Heart left ventricle (tissue), 16 donors: ENCODE measurements around the gene NGLY1. TPM values are rescaled to one million over a fixed set of nuclear protein-coding genes. Genes with fewer than 3 reads are reported as not detected.

Experiments used
- ATAC-seq, 4 donors: fragments of 200-7000 bp; cut with Tn5 transposase; one replicate each; pipeline ENCODE4 v1.9.1; 2020 to 2022; ENCODE audit warnings: moderate library complexity in 4 of 4, mild to moderate bottlenecking in 3 of 4, moderate number of reproducible peaks in 1 of 4
- DNase-seq, 5 donors: peaks; one replicate each; pipeline ENCODE4 v3.0.0-alpha.2; 2020
- H3K27ac ChIP-seq, 12 donors: fragments of 200-600 bp; sonication (generic) in 4 of 12; one replicate each; pipeline versions ENCODE4 v1.5.0 to v1.8.0; 2016 to 2022; ENCODE audit warnings: mild to moderate bottlenecking in 2 of 12
- H3K27me3 ChIP-seq, 9 donors: fragments of 200-600 bp; sonication (generic) in 2 of 9; one replicate each; pipeline versions ENCODE4 v1.5.1 to v1.8.0; 2016 to 2022; ENCODE audit warnings: mild to moderate bottlenecking in 3 of 9
- H3K36me3 ChIP-seq, 9 donors: fragments of 200-600 bp; sonication (generic) in 2 of 9; one replicate each; pipeline versions ENCODE4 v1.5.0 to v1.8.0; 2018 to 2022; ENCODE audit warnings: mild to moderate bottlenecking in 2 of 9
- H3K4me1 ChIP-seq, 12 donors: fragments of 200-600 bp; sonication (generic) in 4 of 12; one replicate each; pipeline versions ENCODE4 v1.5.0 to v1.8.0; 2016 to 2022; ENCODE audit warnings: mild to moderate bottlenecking in 3 of 12
- H3K4me3 ChIP-seq, 12 donors: fragments of 200-600 bp; sonication (generic) in 4 of 12; one replicate each; pipeline versions ENCODE4 v1.5.0 to v1.8.0; 2017 to 2022; ENCODE audit warnings: mild to moderate bottlenecking in 9 of 12, moderate library complexity in 4 of 12
- H3K9me3 ChIP-seq, 12 donors: fragments of 200-600 bp; sonication (generic) in 4 of 12; one replicate each; pipeline versions ENCODE4 v1.5.0 to v1.8.0; 2016 to 2022; ENCODE audit warnings: mild to moderate bottlenecking in 1 of 12
- CTCF ChIP-seq, 12 donors: fragments of 200-600 bp; sonication (generic) in 4 of 12; IDR thresholded peaks; one replicate each; pipeline versions ENCODE4 v1.5.0 to v1.8.0; 2018 to 2022; ENCODE audit warnings: antibody characterized with exemption in 12 of 12, mild to moderate bottlenecking in 5 of 12
- POLR2A ChIP-seq, 2 donors: fragments of 450-650 bp; IDR thresholded peaks; one replicate each; pipeline ENCODE4 v1.6.1; 2017; ENCODE audit warnings: antibody characterized with exemption in 2 of 2, mild to moderate bottlenecking in 2 of 2, moderate library complexity in 2 of 2
- WGBS, 4 donors: extraction: QIAGEN DNeasy Blood & Tissue Kit in 2 of 4; methylation state at CpG; one replicate each; pipeline versions ENCODE4 v1.1.5 to v1.1.7; 2013 to 2018; 5-methylcytosine and 5-hydroxymethylcytosine counted together
- intact Hi-C, 10 donors: fragments of 100-400 bp; cut with DNase I; formaldehyde crosslinking; loops; one replicate each; pipeline versions ENCODE4 v1.11.1 to v1.14.2; 2022
- polyA plus RNA-seq, 2 donors: library from polyadenylated mRNA; stranded (reverse); fragments of 200-250 nt; gene quantifications; one replicate each; pipeline ENCODE4 v1.2.3, GENCODE V29; 2013
- total RNA-seq, 9 donors: library from RNA; depleted of rRNA in 2 of 9; stranded (reverse); fragments of >200 nt in 2 of 9; fragmentation: NEBNext Ultra II Directional in 3 of 9; extraction: Animal tissue kit (Norgen Biotek cat#: 25700) in 3 of 9; gene quantifications; one replicate each; pipeline versions ENCODE4 v1.1.0 to v1.2.4, GENCODE V29; 2016 to 2023
- donor health status: ischemic (EF 13 %, LVEDD 7.1; RV severe dilation, severe dysfunction).
- donor health status: healthy with polysubstance abuse.
- donor health status: DM: no; HTN: yes; CAD: no.
- donor health status: DM: no; HTN: no; CAD: no.
- donor health status: ischemic (EF 25% LVEDD 6.9; RV normal size, moderate dysfunction).
- donor health status: ischemic (EF 25% LVEDD 5.7; RV mildly dilated, moderate dysfunction).
- donor health status: healthy.
- donor health status: DM: yes; HTN: yes; CAD: no.
- donor health status: ischemic (EF 35%, LVEDD 5.7; RV mildly dilated, moderate dysfunction).
- donor health status: nonischemic (EF 11% LVEDD 7.7; RV severe dilation, severe dysfunction).
- donor health status: DM: yes; HTN: yes; CAD: no.
- donor health status: PGD.
- donor health status: ischemic (EF 29% LVEDD 5.4; RV normal size, mild dysfunction).
- donor health status: nonischemic (EF 23%, LVEDD 6.1; RV moderate dilation, normal function).

NGLY1 gene
- total and polyA plus RNA-seq, 11 donors, result 18.5 to 41.0 (median 31.0) TPM

GRCh38 chr3:25747033-25747432 is 36.2 kb downstream of the NGLY1 start:
- no peak for DNase-seq
- intact Hi-C loops, result no loop called here
- Histone ChIP-seq H3K4me1 (peaks cover 0 to 21% (median 0%) of the 10 kb centered on the region in 12 donors), H3K36me3 (peaks cover 0 to 87% (median 47%) of the 10 kb centered on the region in 9 donors), H3K9me3 (peaks cover 0 to 8% (median 0%) of the 10 kb centered on the region in 12 donors), H3K27me3 (no peaks in the 10 kb centered on the region), H3K4me3 (no peak overlapping the region), H3K27ac (no peak overlapping the region)
- TF ChIP-seq CTCF (IDR thresholded peaks at IDR 0.05) (no peak), POLR2A (IDR thresholded peaks at IDR 0.05) (no peak)
- no peak for ATAC-seq

- Histone ChIP-seq H3K27me3 (no peaks in the 10 kb centered on the region), H3K27ac (no peak overlapping the region), H3K4me1 (peaks cover 0 to 18% (median 0%) of the 10 kb centered on the region in 12 donors), H3K4me3 (no peak overlapping the region), H3K9me3 (peaks cover 0 to 8% (median 0%) of the 10 kb centered on the region in 12 donors), H3K36me3 (peaks cover 0 to 75% (median 34%) of the 10 kb centered on the region in 9 donors)
- WGBS, 4 donors, result 96 to 100% (median 98%) methylated on average over 3 of the region's 3 CpGs
- ATAC-seq (no peak), DNase-seq (no peak)
- intact Hi-C loops, result no loop called here
- no peak for TF ChIP-seq CTCF (IDR thresholded peaks at IDR 0.05)
Measured at GRCh38 chr3:25744470-25744869, 38.8 kb downstream of the NGLY1 start.

- H3K27me3 ChIP-seq, result no peaks in the 10 kb centered on the region
- intact Hi-C loops, result no loop called here
- H3K9me3 ChIP-seq, result no peaks in the 10 kb centered on the region
- no peak overlapping the region for H3K4me3 ChIP-seq
- DNase-seq (no peak), ATAC-seq (no peak)
- H3K4me1 ChIP-seq, result no peaks in the 10 kb centered on the region
- H3K27ac ChIP-seq, result no peak overlapping the region
- H3K36me3 ChIP-seq, result peaks cover 0 to 78% (median 60%) of the 10 kb centered on the region in 9 donors
- no peak for TF ChIP-seq CTCF (IDR thresholded peaks at IDR 0.05)
- no peak for TF ChIP-seq POLR2A (IDR thresholded peaks at IDR 0.05)
Measured at GRCh38 chr3:25728101-25728500, 55.1 kb downstream of the NGLY1 start.

- H3K36me3 ChIP-seq, result peaks cover 0 to 73% (median 52%) of the 10 kb centered on the region in 9 donors
- TF ChIP-seq CTCF (IDR thresholded peaks at IDR 0.05) (no peak), POLR2A (IDR thresholded peaks at IDR 0.05) (no peak)
- no peak for ATAC-seq
Measured at GRCh38 chr3:25727316-25727715, 55.9 kb downstream of the NGLY1 start.

More at GRCh38 chr3:25727316-25727715, 55.9 kb downstream of the NGLY1 start:
- no peak for DNase-seq
- WGBS, 4 donors, result 86 to 91% (median 87%) methylated on average over 6 of the region's 6 CpGs
- intact Hi-C loops, result no loop called here
- no peak overlapping the region for H3K27ac ChIP-seq
- H3K4me3 ChIP-seq, result no peak overlapping the region
- H3K27me3 ChIP-seq, result no peaks in the 10 kb centered on the region
- no peaks in the 10 kb centered on the region for H3K4me1 ChIP-seq
- H3K9me3 ChIP-seq, result no peaks in the 10 kb centered on the region
